Islet of Langerhans (tissue), 1 donor: ENCODE measurements around the gene PCDHGB1.
"Not testable (repeated sequence)": the region's sequence is repeated elsewhere in the genome, so short reads cannot be mapped to it uniquely, and the experiment has no call there.

Experiments used
- FAIRE-seq: peaks from one replicate; lab custom pipeline; 2011; peaks lifted over from hg19 to GRCh38; lab: Jason Lieb, UNC

PCDHGB1 gene

DNA sequence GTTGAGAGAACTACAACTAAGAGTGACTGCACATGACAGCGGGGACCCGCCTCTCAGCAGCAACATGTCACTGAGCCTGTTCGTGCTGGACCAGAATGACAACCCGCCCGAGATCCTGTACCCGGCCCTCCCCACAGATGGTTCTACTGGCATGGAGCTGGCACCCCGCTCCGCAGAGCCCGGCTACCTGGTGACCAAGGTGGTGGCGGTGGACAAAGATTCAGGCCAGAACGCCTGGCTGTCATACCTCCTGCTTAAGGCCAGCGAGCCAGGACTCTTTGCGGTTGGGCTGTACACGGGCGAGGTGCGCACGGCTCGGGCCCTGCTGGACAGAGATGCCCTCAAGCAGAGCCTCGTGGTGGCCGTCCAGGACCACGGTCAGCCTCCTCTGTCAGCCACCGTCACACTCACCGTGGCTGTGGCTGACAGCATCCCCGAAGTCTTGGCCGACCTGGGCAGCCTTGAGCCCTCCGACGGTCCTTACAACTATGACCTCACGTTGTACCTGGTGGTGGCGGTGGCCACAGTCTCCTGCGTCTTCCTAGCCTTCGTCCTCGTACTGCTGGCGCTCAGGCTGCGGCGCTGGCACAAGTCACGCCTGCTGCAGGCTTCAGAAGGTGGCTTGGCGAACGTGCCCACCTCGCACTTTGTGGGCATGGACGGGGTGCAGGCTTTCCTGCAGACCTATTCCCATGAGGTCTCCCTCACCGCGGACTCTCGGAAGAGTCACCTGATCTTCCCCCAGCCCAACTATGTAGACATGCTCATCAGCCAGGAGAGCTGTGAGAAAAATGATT, 34.8 kb downstream of the PCDHGB1 start:
- FAIRE-seq: no peak

DNA sequence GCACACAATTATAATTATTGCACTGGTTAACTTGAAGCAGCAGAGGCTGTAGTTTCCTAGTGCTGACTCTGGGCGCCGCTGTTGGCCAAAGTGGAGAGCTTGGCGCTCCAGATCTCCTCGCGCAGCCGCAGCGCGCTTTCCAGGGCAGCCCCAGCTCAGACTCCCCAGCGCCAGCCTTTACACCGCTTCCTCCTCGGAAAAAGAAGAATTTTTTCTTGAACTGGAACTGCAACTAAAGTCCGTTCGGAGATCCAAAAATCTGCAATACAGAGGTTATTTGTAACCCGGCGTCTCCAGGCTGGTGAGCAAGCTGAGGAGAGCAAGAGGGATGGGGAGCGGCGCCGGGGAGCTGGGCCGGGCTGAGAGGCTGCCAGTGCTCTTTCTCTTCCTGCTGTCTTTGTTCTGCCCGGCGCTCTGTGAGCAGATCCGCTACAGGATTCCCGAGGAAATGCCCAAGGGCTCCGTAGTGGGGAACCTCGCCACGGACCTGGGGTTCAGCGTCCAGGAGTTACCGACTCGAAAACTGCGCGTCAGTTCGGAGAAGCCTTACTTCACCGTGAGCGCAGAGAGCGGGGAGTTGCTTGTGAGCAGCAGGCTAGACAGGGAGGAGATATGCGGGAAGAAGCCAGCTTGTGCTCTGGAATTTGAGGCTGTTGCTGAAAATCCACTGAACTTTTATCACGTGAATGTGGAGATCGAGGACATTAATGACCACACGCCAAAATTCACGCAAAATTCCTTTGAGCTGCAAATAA, 37.8 kb downstream of the PCDHGB1 start, which contains the start of gene PCDHGB4:
Gene PCDHGB4, plus strand, starts transcription at position 142 of the 755 bp plus-strand sequence. Its CDS starts 187 bp downstream, at position 329.
- not testable (repeated sequence) for FAIRE-seq

DNA sequence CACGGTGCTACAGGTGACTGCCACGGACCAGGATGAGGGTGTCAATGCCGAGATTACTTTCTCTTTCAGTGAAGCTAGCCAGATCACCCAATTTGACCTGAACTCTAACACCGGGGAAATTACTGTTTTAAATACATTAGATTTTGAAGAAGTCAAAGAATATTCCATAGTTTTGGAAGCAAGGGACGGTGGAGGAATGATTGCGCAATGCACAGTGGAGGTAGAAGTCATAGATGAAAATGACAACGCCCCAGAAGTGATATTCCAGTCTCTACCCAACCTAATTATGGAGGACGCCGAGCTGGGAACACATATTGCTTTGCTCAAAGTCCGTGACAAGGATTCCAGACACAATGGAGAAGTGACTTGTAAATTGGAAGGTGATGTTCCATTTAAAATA, 38.8 kb downstream of the PCDHGB1 start:
- no peak for FAIRE-seq

DNA sequence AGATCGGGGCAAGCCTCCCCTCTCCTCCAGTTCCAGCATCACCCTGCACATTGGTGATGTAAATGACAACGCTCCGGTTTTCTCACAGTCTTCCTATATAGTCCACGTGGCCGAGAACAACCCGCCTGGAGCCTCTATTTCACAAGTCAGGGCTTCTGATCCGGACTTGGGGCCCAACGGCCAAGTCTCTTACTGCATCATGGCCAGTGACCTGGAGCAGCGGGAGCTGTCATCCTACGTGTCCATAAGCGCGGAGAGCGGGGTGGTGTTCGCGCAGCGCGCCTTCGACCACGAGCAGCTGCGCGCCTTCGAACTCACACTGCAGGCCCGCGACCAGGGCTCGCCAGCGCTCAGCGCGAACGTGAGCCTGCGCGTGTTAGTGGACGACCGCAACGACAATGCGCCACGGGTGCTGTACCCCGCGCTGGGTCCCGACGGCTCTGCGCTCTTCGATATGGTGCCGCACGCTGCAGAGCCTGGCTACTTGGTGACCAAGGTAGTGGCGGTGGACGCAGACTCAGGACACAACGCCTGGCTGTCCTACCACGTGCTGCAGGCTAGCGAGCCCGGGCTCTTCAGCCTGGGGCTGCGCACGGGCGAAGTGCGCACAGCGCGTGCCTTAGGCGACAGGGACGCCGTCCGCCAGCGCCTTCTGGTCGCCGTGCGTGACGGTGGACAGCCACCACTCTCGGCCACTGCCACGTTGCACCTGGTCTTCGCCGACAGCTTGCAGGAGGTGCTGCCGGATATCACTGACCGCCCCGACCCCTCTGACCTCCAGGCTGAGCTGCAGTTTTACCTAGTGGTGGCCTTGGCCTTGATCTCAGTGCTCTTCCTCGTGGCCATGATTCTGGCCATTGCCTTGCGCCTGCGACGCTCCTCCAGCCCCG, 39.5 kb downstream of the PCDHGB1 start:
- FAIRE-seq: no peak

DNA sequence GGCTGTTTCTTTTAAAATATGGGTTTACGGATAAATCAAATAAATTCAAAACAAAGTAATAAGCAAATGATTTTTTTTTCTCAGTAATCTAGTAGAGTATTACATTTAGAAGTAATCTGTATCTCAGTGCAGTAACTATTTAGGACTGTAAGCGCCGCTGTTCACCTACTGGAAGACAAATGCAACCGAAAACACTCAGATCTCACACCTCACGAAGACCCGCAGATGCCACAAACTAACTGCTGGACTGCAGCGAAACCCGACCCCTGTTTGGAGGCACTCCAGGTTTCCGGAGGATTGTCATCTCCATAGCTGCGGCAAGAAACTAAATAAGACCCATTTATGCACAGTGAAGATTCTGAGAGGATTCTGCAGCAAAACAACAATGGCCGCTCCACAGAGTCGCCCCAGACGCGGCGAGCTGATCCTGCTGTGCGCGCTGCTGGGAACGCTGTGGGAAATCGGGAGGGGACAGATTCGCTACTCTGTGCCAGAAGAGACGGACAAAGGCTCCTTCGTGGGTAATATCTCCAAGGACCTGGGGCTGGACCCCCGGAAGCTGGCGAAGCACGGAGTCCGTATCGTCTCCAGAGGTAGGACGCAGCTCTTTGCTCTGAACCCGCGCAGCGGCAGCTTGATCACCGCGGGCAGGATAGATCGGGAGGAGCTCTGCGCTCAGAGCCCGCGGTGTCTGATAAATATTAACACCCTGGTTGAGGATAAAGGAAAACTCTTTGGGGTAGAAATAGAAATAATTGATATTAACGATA, 42.7 kb downstream of the PCDHGB1 start, which contains the start of gene PCDHGA8:
Gene PCDHGA8, plus strand, starts transcription at position 205 of the 770 bp plus-strand sequence. Its CDS starts 181 bp downstream, at position 386.
- FAIRE-seq: no peak

DNA sequence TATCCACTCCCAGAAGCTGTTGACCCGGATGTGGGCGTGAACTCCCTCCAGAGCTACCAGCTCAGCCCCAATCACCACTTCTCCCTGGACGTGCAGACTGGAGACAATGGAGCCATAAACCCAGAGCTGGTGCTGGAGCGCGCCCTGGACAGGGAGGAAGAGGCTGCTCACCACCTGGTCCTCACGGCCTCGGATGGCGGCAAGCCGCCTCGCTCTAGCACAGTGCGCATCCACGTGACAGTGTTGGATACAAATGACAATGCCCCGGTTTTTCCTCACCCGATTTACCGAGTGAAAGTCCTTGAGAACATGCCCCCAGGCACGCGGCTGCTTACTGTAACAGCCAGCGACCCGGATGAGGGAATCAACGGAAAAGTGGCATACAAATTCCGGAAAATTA, 43.4 kb downstream of the PCDHGB1 start:
- no peak for FAIRE-seq

DNA sequence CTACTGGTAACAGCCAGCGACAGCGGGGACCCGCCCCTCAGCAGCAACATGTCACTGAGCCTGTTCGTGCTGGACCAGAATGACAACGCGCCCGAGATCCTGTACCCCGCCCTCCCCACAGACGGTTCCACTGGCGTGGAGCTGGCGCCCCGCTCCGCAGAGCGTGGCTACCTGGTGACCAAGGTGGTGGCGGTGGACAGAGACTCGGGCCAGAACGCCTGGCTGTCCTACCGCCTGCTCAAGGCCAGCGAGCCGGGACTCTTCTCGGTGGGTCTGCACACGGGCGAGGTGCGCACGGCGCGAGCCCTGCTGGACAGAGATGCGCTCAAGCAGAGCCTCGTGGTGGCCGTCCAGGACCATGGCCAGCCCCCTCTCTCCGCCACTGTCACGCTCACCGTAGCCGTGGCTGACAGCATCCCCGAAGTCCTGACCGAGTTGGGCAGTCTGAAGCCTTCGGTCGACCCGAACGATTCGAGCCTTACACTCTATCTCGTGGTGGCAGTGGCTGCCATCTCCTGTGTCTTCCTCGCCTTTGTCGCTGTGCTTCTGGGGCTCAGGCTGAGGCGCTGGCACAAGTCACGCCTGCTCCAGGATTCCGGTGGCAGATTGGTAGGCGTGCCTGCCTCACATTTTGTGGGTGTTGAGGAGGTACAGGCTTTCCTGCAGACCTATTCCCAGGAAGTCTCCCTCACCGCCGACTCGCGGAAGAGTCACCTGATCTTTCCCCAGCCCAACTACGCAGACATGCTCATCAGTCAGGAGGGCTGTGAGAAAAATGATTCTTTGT, 44.7 kb downstream of the PCDHGB1 start:
- FAIRE-seq: not testable (repeated sequence)

DNA sequence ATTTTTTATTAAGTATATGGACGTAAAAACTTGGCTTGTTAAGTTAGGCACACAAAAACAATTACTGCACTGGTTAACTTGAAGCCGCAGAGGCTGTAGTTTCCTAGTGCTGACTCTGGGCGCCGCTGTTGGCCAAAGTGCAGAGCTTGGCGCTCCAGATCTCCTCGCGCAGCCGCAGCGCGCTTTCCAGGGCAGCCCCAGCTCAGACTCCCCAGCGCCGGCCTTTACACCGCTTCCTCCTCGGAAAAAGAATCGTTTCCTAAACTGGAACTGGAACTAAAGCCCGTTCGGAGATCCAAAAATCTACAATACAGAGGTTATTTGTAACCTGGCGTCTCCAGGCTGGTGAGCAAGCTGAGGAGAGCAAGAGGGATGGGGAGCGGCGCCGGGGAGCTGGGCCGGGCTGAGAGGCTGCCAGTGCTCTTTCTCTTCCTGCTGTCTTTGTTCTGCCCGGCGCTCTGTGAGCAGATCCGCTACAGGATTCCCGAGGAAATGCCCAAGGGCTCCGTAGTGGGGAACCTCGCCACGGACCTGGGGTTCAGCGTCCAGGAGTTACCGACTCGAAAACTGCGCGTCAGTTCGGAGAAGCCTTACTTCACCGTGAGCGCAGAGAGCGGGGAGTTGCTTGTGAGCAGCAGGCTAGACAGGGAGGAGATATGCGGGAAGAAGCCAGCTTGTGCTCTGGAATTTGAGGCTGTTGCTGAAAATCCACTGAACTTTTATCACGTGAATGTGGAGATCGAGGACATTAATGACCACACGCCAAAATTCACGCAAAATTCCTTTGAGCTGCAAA, 48.1 kb downstream of the PCDHGB1 start, which contains the start of gene PCDHGB5:
Gene PCDHGB5, plus strand, starts transcription at position 192 of the 796 bp plus-strand sequence. Its CDS starts 181 bp downstream, at position 373.
- not testable (repeated sequence) for FAIRE-seq

DNA sequence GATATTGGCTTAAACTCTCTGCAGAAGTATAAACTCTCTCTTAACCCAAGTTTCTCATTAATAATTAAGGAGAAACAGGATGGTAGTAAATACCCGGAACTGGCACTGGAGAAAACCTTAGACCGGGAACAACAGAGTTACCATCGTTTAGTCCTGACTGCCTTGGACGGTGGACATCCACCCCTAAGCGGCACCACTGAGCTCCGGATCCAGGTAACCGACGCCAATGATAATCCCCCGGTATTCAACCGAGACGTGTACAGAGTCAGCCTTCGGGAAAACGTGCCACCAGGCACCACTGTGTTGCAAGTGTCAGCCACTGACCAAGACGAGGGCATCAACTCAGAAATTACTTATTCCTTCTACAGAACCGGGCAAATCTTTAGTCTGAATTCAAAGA, 48.7 kb downstream of the PCDHGB1 start:
- FAIRE-seq: no peak

DNA sequence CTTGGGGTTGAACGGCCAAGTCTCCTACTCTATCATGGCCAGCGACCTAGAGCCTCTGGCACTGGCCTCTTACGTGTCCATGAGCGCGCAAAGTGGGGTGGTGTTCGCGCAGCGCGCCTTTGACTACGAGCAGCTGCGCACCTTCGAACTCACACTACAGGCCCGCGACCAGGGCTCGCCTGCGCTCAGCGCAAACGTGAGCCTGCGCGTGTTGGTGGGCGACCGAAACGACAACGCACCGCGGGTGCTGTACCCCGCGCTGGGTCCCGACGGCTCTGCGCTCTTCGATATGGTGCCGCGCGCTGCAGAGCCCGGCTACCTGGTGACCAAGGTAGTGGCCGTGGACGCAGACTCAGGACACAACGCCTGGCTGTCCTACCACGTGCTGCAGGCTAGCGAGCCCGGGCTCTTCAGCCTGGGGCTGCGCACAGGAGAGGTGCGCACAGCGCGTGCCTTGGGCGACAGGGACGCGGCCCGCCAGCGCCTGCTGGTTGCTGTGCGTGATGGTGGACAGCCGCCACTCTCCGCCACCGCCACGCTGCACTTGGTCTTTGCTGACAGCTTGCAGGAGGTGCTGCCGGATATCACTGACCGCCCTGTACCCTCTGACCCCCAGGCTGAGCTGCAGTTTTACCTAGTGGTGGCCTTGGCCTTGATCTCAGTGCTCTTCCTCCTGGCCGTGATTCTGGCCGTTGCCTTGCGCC, 49.8 kb downstream of the PCDHGB1 start:
- no peak for FAIRE-seq
